Right cardiac atrium (tissue), 5 donors: Measurements from ENCODE around the gene TMEM129. TPM values are rescaled to one million over a fixed set of nuclear protein-coding genes. Genes with fewer than 3 reads are reported as not detected.
A peak's percentile ranks its signal among the peaks of the same experiment; 100 is the strongest.

Experiments
- ATAC-seq, 2 donors: fragments of 200-7000 bp; cut with Tn5 transposase; one replicate each; pipeline versions ENCODE4 v1.8.0 to v1.9.1; 2020; ENCODE audit warnings: moderate library complexity in 2 of 2, mild to moderate bottlenecking in 1 of 2
- DNase-seq, 3 donors: peaks; one replicate each; pipeline ENCODE4 v3.0.0-alpha.2; 2020
- H3K27ac ChIP-seq: one replicate; pipeline ENCODE4 v1.5.1; 2013; ENCODE audit warnings: mild to moderate bottlenecking, low read length, control low read depth, moderate library complexity
- H3K27me3 ChIP-seq: one replicate; pipeline ENCODE4 v1.6.1; 2013; ENCODE audit not compliant: control insufficient read depth, insufficient read depth
- H3K4me1 ChIP-seq: one replicate; pipeline ENCODE4 v1.6.1; 2013; ENCODE audit warnings: low read length; ENCODE audit not compliant: control insufficient read depth, insufficient read depth
- H3K4me3 ChIP-seq: one replicate; pipeline ENCODE4 v1.5.1; 2013; ENCODE audit warnings: low read length, control low read depth
- H3K9me3 ChIP-seq: one replicate; pipeline ENCODE4 v1.6.1; 2013; ENCODE audit warnings: low read length; ENCODE audit not compliant: control insufficient read depth
- WGBS: extraction: QIAGEN DNeasy Blood & Tissue Kit; methylation state at CpG from one replicate; pipeline ENCODE4 v1.1.7; 2013; 5-methylcytosine and 5-hydroxymethylcytosine counted together
- intact Hi-C, 4 donors: fragments of 100-400 bp; cut with DNase I; formaldehyde crosslinking; loops; one replicate each; pipeline versions ENCODE4 v1.11.0 to v1.14.0; 2022 to 2023
- long read RNA-seq, 4 donors: library from polyadenylated mRNA; unstranded; transcript quantifications; one replicate each; pipeline ENCODE4 v2.0.0, GENCODE V29; 2020 to 2021
- polyA plus RNA-seq: library from polyadenylated mRNA; stranded (reverse); fragments of 200-250 nt; gene quantifications from one replicate; pipeline ENCODE4 v1.2.3, GENCODE V29; 2013
- total RNA-seq, 4 donors: library from RNA; stranded (reverse); fragmentation: NEBNext Ultra II Directional; extraction: Animal tissue kit (Norgen Biotek cat#: 25700); gene quantifications; one replicate each; pipeline ENCODE4 v1.2.1, GENCODE V29; 2021
- donor health status: healthy with polysubstance abuse.
- donor health status: DM: no; HTN: yes; CAD: no.
- donor health status: DM: no; HTN: no; CAD: no.
- donor health status: DM: no; HTN: yes; CAD: no; lungs with severe emphysema.
- donor health status: DM: yes; HTN: yes; CAD: no.

The TMEM129 gene, protein sequence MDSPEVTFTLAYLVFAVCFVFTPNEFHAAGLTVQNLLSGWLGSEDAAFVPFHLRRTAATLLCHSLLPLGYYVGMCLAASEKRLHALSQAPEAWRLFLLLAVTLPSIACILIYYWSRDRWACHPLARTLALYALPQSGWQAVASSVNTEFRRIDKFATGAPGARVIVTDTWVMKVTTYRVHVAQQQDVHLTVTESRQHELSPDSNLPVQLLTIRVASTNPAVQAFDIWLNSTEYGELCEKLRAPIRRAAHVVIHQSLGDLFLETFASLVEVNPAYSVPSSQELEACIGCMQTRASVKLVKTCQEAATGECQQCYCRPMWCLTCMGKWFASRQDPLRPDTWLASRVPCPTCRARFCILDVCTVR
- total RNA-seq (10 to 100 TPM; 43.0 to 59.2 (median 48.0) TPM), polyA plus RNA-seq (59.1 TPM)
- long read RNA-seq, donor 1, transcript TMEM129-202 (4 exons, 2,810 nt), result major isoform, 304 of 486 reads
- long read RNA-seq, donor 1, transcript TMEM129-204 (2 exons, 958 nt), result minor isoform, 15 of 486 reads
- long read RNA-seq, donor 1, transcript TMEM129-201 (3 exons, 2,678 nt), result minor isoform, 12 of 486 reads
- long read RNA-seq, donor 1, partial matches to known transcripts, result 74 of 486 reads
- long read RNA-seq, donor 1, other reads (novel, unspliced or antisense), result 81 of 486 reads
- long read RNA-seq, donor 2, transcript TMEM129-202 (4 exons, 2,810 nt), result major isoform, 68 of 132 reads
- long read RNA-seq, donor 2, partial matches to known transcripts, result 17 of 132 reads
- long read RNA-seq, donor 2, other reads (novel, unspliced or antisense), result 39 of 132 reads
- long read RNA-seq, donor 3, transcript TMEM129-201 (3 exons, 2,678 nt), result minor isoform, 33 of 491 reads
- long read RNA-seq, donor 3, transcript TMEM129-204 (2 exons, 958 nt), result minor isoform, 13 of 491 reads
- long read RNA-seq, donor 3, transcript TMEM129-202 (4 exons, 2,810 nt), result major isoform, 257 of 491 reads
- long read RNA-seq, donor 3, partial matches to known transcripts, result 125 of 491 reads
- long read RNA-seq, donor 3, other reads (novel, unspliced or antisense), result 62 of 491 reads
- long read RNA-seq, donor 4, transcript TMEM129-204 (2 exons, 958 nt), result minor isoform, 5 of 159 reads
- long read RNA-seq, donor 4, transcript TMEM129-202 (4 exons, 2,810 nt), result major isoform, 79 of 159 reads
- long read RNA-seq, donor 4, transcript TMEM129-201 (3 exons, 2,678 nt), result minor isoform, 9 of 159 reads
- long read RNA-seq, donor 4, partial matches to known transcripts, result 31 of 159 reads
- long read RNA-seq, donor 4, other reads (novel, unspliced or antisense), result 35 of 159 reads

GRCh38 chr4:1721003-1721665 lies at the start of gene TMEM129, which contains the start of gene TACC3:
TSS of gene TMEM129 (minus strand) at chr4:1721323. CDS start at chr4:1720837, 486 bp downstream.
TSS of gene TACC3 (plus strand) at chr4:1721521. CDS start at chr4:1723422, 1,901 bp downstream.
- H3K27ac ChIP-seq, result peak within 1 kb of the TSS; percentile 90
- ATAC-seq, result peak; percentile 91 to 92
- H3K4me3 ChIP-seq, result peak within 1 kb of the TSS; percentile 63
- WGBS, result under 1% methylated on average over 80 of the region's 83 CpGs
- no peaks in the 10 kb centered on the region for H3K4me1 ChIP-seq
- intact Hi-C loops, result loop anchor here in 1 of 4 donors (10.0 kb wide), 1 partner anchor 366 kb away; no protein-coding TSS in a partner anchor
- no peaks in the 10 kb centered on the region for H3K27me3 ChIP-seq
- peak; percentile 93 to 96 (median 96) for DNase-seq
- no peaks in the 10 kb centered on the region for H3K9me3 ChIP-seq

- H3K27ac ChIP-seq, result no peak overlapping the region
- intact Hi-C loops, result no loop called here
- no peak for ATAC-seq
- no peaks in the 10 kb centered on the region for H3K27me3 ChIP-seq
- no peaks in the 10 kb centered on the region for H3K9me3 ChIP-seq
- 84% methylated on average over 11 of the region's 11 CpGs for WGBS
- no peak overlapping the region for H3K4me3 ChIP-seq
- H3K4me1 ChIP-seq, result no peaks in the 10 kb centered on the region
- DNase-seq, result no peak
Measured at GRCh38 chr4:1770791-1771231, 49.7 kb upstream of the TMEM129 start.

GRCh38 chr4:1770245-1770644 lies 49.1 kb upstream of the TMEM129 start:
- no peak for DNase-seq
- Histone ChIP-seq H3K4me1 (no peaks in the 10 kb centered on the region), H3K27ac (no peak overlapping the region), H3K27me3 (no peaks in the 10 kb centered on the region), H3K9me3 (no peaks in the 10 kb centered on the region), H3K4me3 (no peak overlapping the region)
- WGBS, result 56% methylated on average over 33 of the region's 33 CpGs
- intact Hi-C loops, result no loop called here
- no peak for ATAC-seq

- DNase-seq (no peak), ATAC-seq (no peak)
- intact Hi-C loops, result no loop called here
- Histone ChIP-seq H3K4me3 (no peak overlapping the region), H3K27me3 (no peaks in the 10 kb centered on the region), H3K4me1 (no peaks in the 10 kb centered on the region), H3K27ac (no peak overlapping the region), H3K9me3 (no peaks in the 10 kb centered on the region)
- 85% methylated on average over 6 of the region's 6 CpGs for WGBS
Measured at GRCh38 chr4:1769692-1770091, 48.6 kb upstream of the TMEM129 start.

GRCh38 chr4:1768367-1769034 lies 47.4 kb upstream of the TMEM129 start:
- DNase-seq (peak in 1 of 3 donors; percentile 53), ATAC-seq (no peak)
- 82% methylated on average over 23 of the region's 23 CpGs for WGBS
- H3K27ac ChIP-seq, result no peak overlapping the region
- H3K4me3 ChIP-seq, result no peak overlapping the region
- no peaks in the 10 kb centered on the region for H3K9me3 ChIP-seq
- no peaks in the 10 kb centered on the region for H3K27me3 ChIP-seq
- intact Hi-C loops, result no loop called here
- peaks cover 2% of the 10 kb centered on the region for H3K4me1 ChIP-seq

DNA sequence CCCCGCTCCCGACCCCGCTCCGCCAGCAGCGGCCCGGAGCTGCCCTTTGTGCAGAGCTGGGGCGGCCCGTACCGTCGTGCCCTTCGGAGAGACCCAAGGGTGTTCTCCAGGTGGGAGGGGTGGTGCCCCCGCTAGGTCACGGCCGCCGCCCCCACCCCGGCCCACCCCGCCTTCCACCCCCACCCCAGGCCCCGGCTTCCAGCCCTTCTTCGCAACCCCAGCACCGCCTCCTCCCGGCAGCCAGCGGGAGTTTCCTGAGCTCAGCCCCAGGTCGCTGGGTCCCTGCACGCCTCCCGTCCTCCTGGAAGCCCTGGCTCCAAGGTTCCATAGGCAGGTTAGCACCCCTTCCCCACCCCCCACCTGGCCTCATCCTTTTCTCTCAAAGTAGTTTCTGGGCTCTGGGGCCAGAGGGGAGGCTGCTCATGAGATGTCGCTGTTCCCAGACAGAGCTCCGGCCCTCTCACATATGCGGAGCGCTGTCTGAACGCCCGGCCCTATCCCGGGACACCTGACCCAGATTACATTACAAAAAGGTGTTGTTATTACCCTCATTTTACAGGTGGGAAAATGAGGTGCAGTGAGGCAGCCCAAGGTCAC lies 46.7 kb upstream of the TMEM129 start:
- intact Hi-C loops, result no loop called here
- DNase-seq (peak in 2 of 3 donors; percentile 77 to 78), ATAC-seq (peak in 1 of 2 donors; percentile 7)
- H3K27ac ChIP-seq, result no peak overlapping the region
- no peaks in the 10 kb centered on the region for H3K9me3 ChIP-seq
- no peaks in the 10 kb centered on the region for H3K27me3 ChIP-seq
- WGBS, result 22% methylated on average over 31 of the region's 32 CpGs
- peak overlapping the region; percentile 65 for H3K4me3 ChIP-seq
- H3K4me1 ChIP-seq, result peaks cover 2% of the 10 kb centered on the region

DNA sequence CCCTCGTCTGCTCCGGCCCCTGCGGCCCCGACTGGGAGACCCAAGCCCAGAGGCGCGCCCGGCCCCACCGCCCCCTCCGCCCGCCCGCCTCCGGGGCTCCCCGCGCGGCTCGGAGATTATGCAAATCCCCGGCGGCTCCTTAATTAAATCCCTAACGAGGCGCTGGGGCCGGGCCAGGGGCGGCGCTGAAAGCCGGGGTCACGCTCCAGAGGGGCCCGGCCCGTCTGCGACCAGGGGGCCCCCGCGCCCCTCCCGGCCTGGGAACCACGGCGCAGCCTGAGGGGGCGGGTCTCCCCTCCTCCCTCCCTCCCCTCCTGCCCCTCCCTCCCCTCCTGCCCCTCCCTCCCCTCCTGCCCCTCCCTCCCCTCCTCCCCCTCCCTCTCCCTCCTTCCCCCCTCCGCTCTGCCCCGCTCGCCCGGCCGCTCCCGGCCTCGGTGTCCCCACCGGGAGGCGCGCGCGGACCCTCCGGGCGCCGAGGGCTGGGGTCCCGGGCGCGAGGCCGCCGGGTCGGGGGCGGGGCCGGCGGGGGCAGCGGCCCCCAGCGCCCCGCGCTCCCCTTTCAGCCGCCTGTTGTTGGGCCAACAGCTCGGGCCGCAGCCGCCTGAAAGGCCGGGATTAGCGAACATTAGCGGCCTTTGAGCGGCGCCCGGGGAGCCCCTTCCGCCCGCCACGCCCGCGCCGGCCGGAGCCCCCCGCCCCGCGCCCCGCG lies 46.1 kb upstream of the TMEM129 start:
- H3K27me3 ChIP-seq, result no peaks in the 10 kb centered on the region
- ATAC-seq, result no peak
- WGBS, result under 1% methylated on average over 82 of the region's 84 CpGs

GRCh38 chr4:1766106-1767060 lies 45.3 kb upstream of the TMEM129 start:
- Histone ChIP-seq H3K4me3 (peak overlapping the region; percentile 65), H3K27ac (no peak overlapping the region), H3K27me3 (no peaks in the 10 kb centered on the region), H3K9me3 (no peaks in the 10 kb centered on the region), H3K4me1 (peaks cover 2% of the 10 kb centered on the region)
- WGBS, result 44% methylated on average over 41 of the region's 41 CpGs
- ATAC-seq (no peak), DNase-seq (peak in 1 of 3 donors; percentile 68)
- intact Hi-C loops, result no loop called here

More for the DNA sequence above, 46.1 kb upstream of the TMEM129 start:
- no peaks in the 10 kb centered on the region for H3K9me3 ChIP-seq
- peaks cover 2% of the 10 kb centered on the region for H3K4me1 ChIP-seq
- DNase-seq, result peak in 2 of 3 donors; percentile 68 to 70
- H3K4me3 ChIP-seq, result peak overlapping the region; percentile 65
- intact Hi-C loops, result no loop called here
- no peak overlapping the region for H3K27ac ChIP-seq
